ENCODE results near the gene PNKD. TPM values are rescaled to one million over a fixed set of nuclear protein-coding genes. Genes with fewer than 3 reads are reported as not detected.

The PNKD gene
- total and polyA plus RNA-seq, 3 donors from 2014 or later, result 79.3 to 90.7 (median 84.2) TPM

GRCh38 chr2:218259099-218259961 lies 11.0 kb upstream of the PNKD start:
- Histone ChIP-seq H3K9me3 (no peaks in the 10 kb centered on the region), H3K27me3 (no peaks in the 10 kb centered on the region), H3K4me1 (peaks cover 46% of the 10 kb centered on the region), H3K27ac (peak overlapping the region; percentile 37 to 75), H3K36me3 (ENCODE audit: low read depth, missing control alignments) (no peaks in the 10 kb centered on the region), H3K4me3 (no peak overlapping the region)
- peak; percentile 82 for DNase-seq
- TF ChIP-seq POLR2A (IDR thresholded peaks at IDR 0.05) (no peak), CTCF (IDR thresholded peaks at IDR 0.05) (no peak)
- 25 to 47% methylated on average over 14 to 15 of the region's 15 CpGs for WGBS, 2 donors
- intact Hi-C loops (cut with DNase I; ENCODE audit: low total_unique reads), result no loop called here

GRCh38 chr2:218260166-218260565 lies 10.2 kb upstream of the PNKD start:
- H3K36me3 ChIP-seq (ENCODE audit: low read depth, missing control alignments), result no peaks in the 10 kb centered on the region
- H3K4me3 ChIP-seq, result no peak overlapping the region
- DNase-seq, result no peak
- peak overlapping the region; percentile 37 to 75 for H3K27ac ChIP-seq
- no peaks in the 10 kb centered on the region for H3K9me3 ChIP-seq
- intact Hi-C loops (cut with DNase I; ENCODE audit: low total_unique reads), result no loop called here
- H3K27me3 ChIP-seq, result no peaks in the 10 kb centered on the region
- H3K4me1 ChIP-seq, result peaks cover 46% of the 10 kb centered on the region
- WGBS, 2 donors, result 81 to 93% methylated on average over 5 of the region's 5 CpGs
- TF ChIP-seq POLR2A (IDR thresholded peaks at IDR 0.05) (no peak), CTCF (IDR thresholded peaks at IDR 0.05) (no peak)

GRCh38 chr2:218260742-218261422 lies 9.4 kb upstream of the PNKD start, which contains the start of gene GPBAR1:
Gene GPBAR1 (plus strand): TSS chr2:218261015. CDS start chr2:218262725, 1,710 bp downstream.
- intact Hi-C loops (cut with DNase I; ENCODE audit: low total_unique reads), result no loop called here
- Histone ChIP-seq H3K9me3 (no peaks in the 10 kb centered on the region), H3K36me3 (ENCODE audit: low read depth, missing control alignments) (no peaks in the 10 kb centered on the region), H3K27me3 (no peaks in the 10 kb centered on the region), H3K4me1 (peaks cover 46% of the 10 kb centered on the region), H3K27ac (peak within 1 kb of the TSS; percentile 37 to 75), H3K4me3 (no peak within 1 kb of the TSS)
- TF ChIP-seq POLR2A (IDR thresholded peaks at IDR 0.05) (no peak), CTCF (IDR thresholded peaks at IDR 0.05) (no peak)
- no peak for DNase-seq
- 68 to 78% methylated on average over 5 to 10 of the region's 10 CpGs for WGBS, 2 donors

GRCh38 chr2:218261423-218262236 lies 8.7 kb upstream of the PNKD start:
- no peak for DNase-seq
- intact Hi-C loops (cut with DNase I; ENCODE audit: low total_unique reads), result no loop called here

More at GRCh38 chr2:218261423-218262236, 8.7 kb upstream of the PNKD start:
- Histone ChIP-seq H3K9me3 (no peaks in the 10 kb centered on the region), H3K36me3 (ENCODE audit: low read depth, missing control alignments) (no peaks in the 10 kb centered on the region), H3K4me1 (peaks cover 46% of the 10 kb centered on the region), H3K27me3 (no peaks in the 10 kb centered on the region), H3K4me3 (no peak overlapping the region), H3K27ac (peak overlapping the region in 1 of 2 donors; percentile 75)
- no peak for TF ChIP-seq POLR2A (IDR thresholded peaks at IDR 0.05)
- no peak for TF ChIP-seq CTCF (IDR thresholded peaks at IDR 0.05)
- WGBS, 2 donors, result 58 to 65% methylated on average over 7 to 8 of the region's 8 CpGs
